PFSK-1 (cell line): ENCODE measurements around the gene TCP11.

Experiments used
- FOXP2 ChIP-seq: optimal IDR thresholded peaks from 2 replicates; pipeline ENCODE3; 2011; ENCODE audit warnings: borderline replicate concordance, control low read depth, inconsistent platforms; ENCODE audit not compliant: insufficient read depth; ENCODE audit errors: extremely low read length, extremely low read depth
- POLR2AphosphoS5 ChIP-seq: IDR thresholded peaks from 2 replicates; pipeline ENCODE4 v1.6.1; 2012; ENCODE audit warnings: low read depth, mild to moderate bottlenecking, control low read depth, low read length, moderate library complexity
- SIN3A ChIP-seq: IDR thresholded peaks from 2 replicates; pipeline ENCODE4 v1.6.1; 2012; ENCODE audit warnings: mild to moderate bottlenecking, low read length, moderate library complexity, borderline replicate concordance; ENCODE audit not compliant: insufficient read depth
- TAF1 ChIP-seq: IDR thresholded peaks from 2 replicates; pipeline ENCODE4 v1.6.1; 2012; ENCODE audit warnings: low read length, control low read depth, borderline replicate concordance; ENCODE audit not compliant: insufficient read depth
- TF ChIP-seq, protein P1 (sequence below), 2 experiments: IDR thresholded peaks; 2 replicates each; pipeline versions ENCODE4 v1.6.1 to v1.8.0; 2011 to 2012; ENCODE audit warnings: low read depth in 2 of 2, low read length in 2 of 2, control low read depth in 1 of 2, inconsistent platforms in 1 of 2, mild to moderate bottlenecking in 1 of 2, moderate library complexity in 1 of 2; ENCODE audit not compliant: insufficient read depth in 1 of 2

The TCP11 gene

DNA sequence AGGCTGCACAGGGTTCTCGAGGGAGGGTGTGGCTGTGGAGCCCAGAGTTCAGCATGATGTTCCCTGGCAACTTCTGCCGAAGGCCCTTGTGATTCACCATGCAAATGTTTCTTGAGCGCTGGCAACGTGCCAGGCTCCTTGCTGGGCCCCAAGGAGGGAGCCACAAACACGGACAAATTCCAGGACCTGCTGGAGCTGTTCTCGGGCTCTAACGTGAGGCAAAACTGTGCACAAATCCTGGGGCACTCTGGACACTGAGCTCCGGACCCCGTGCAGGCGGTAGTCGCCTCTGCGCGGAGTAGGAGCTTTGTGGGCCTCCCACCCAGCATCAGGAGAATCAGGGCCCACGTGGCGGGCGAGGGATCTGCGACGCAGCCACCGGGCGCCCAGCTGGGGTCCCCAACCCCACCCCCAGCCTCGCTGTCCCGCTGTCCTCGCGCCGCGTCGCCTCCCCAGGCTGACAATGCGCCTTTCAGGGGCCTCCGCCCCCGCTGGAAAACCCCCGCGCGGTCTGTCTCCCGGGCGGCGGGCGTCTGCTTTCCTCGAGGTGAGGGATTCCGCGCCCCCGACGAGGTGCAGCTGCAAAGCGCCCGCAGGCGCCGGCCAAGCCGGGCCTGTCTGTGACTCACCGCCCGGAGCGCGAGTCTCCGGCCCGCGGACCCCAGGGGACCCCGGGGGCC, 40.9 kb upstream of the TCP11 start:
- no peak for TF ChIP-seq FOXP2
- TF ChIP-seq TAF1: no peak
- TF ChIP-seq SIN3A: no peak
- no peak for TF ChIP-seq POLR2AphosphoS5
- TF ChIP-seq, protein P1, sequence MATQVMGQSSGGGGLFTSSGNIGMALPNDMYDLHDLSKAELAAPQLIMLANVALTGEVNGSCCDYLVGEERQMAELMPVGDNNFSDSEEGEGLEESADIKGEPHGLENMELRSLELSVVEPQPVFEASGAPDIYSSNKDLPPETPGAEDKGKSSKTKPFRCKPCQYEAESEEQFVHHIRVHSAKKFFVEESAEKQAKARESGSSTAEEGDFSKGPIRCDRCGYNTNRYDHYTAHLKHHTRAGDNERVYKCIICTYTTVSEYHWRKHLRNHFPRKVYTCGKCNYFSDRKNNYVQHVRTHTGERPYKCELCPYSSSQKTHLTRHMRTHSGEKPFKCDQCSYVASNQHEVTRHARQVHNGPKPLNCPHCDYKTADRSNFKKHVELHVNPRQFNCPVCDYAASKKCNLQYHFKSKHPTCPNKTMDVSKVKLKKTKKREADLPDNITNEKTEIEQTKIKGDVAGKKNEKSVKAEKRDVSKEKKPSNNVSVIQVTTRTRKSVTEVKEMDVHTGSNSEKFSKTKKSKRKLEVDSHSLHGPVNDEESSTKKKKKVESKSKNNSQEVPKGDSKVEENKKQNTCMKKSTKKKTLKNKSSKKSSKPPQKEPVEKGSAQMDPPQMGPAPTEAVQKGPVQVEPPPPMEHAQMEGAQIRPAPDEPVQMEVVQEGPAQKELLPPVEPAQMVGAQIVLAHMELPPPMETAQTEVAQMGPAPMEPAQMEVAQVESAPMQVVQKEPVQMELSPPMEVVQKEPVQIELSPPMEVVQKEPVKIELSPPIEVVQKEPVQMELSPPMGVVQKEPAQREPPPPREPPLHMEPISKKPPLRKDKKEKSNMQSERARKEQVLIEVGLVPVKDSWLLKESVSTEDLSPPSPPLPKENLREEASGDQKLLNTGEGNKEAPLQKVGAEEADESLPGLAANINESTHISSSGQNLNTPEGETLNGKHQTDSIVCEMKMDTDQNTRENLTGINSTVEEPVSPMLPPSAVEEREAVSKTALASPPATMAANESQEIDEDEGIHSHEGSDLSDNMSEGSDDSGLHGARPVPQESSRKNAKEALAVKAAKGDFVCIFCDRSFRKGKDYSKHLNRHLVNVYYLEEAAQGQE (IDR thresholded peaks at IDR 0.05; ENCODE audit: insufficient read depth in 1 of 2, low read depth in 2 of 2, low read length in 2 of 2): no peak

DNA sequence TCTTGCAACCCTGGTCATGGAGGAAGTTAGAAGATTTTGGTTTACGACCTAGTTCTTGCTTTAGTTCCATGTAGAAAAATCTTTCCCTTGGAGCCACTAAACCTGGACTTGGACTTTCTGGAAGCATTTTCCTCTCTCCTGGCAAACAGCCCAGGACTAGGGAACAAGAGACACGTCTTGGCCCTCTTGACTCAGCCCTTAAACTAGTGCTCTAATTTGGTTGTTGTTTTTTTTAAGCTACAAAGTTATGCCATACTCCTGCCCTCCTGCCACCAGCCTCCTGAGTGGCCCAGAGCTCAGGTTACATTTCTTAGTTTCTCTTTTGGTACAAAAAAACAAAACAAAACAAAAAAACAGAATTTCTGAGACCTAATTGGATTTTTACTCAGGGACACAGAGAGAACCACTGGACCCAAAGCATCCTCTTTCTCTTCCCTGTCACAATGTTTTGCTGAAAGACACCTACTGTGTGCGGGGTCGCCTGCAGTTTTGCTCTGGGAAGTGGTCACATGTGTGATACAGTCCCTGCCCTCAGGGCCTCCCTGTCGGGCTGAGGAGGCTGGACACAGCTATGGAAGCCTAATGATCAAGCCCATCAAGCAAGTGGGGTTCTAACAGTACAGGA, 40.3 kb upstream of the TCP11 start:
- TF ChIP-seq, protein P1 (IDR thresholded peaks at IDR 0.05; ENCODE audit: insufficient read depth in 1 of 2, low read depth in 2 of 2, low read length in 2 of 2): no peak
- TF ChIP-seq TAF1: no peak
- no peak for TF ChIP-seq FOXP2
- TF ChIP-seq POLR2AphosphoS5: no peak
- TF ChIP-seq SIN3A: no peak

DNA sequence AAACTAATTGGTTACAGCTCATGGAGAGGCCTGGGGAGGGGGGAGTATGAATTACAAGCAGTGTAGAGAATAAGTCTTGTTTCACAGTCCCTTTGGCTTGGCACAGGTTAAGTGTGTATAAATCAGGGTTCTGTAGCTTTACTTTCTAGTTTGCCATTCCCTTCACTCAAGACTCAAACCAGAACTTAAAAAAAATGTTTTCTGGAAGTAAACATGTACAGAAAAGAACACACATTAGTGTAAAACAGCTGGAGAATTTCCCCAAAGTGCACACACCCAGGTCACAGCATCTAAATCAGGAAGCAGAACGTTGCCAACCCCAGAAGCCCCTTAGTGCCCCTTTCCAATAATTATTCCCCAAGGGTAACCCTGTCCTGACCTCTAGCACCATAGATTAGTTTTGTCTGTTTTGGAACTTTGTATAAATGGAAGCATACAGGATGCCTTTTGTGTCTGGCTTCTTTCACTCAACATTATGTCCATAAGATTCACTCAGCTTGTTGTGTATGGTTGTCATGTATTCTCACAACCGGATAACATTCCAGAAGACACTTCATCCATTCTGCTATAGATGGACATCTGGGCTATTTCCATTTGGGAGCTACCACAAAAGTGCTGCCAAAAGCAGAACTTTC, 38.9 kb upstream of the TCP11 start:
- TF ChIP-seq SIN3A (no peak), FOXP2 (no peak), POLR2AphosphoS5 (no peak), TAF1 (no peak)
- TF ChIP-seq, protein P1 (IDR thresholded peaks at IDR 0.05; ENCODE audit: insufficient read depth in 1 of 2, low read depth in 2 of 2, low read length in 2 of 2): no peak

DNA sequence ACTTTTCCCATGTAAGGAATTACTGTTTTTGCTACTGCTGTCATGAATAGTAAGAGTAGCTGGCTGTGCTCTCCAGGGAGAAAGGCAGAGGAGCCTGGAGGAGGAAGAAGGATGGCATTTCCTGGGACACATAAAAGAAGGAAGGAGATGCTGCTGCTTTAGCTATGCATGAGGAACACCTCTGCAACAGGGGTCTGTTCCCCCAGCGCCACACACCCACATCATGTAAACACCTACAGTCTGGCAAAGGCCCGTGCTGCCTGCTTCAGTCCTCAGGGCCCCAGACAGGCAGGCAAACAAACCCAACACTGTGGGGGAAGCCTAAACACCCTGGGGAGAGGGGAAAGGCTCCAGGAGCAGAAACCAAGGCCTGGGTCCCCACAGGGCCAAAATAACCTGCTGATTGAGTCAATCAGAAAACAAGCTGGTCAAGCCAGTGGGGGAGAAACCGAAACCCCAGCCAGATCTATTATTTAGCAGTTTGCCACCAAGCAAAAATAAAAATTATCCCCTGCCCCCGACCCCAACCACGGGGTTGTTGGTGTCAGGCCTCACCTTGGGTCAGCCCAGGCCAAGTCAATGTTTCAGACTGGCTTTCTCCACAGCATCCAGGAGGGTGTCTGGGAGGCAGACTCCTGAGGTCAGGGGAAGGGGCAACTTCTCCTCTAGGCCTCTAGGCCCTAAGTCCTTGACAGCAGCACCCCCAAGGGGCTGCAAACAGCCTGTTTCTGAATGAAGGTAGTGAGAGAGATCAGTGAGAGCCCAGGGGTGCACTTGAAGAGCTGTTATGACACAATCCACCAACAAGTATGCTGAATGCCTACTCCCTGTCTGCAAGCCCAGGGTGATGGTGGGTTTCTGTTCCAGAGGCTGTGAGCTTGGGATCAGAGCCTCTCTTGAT, 38.0 kb upstream of the TCP11 start:
- no peak for TF ChIP-seq POLR2AphosphoS5
- no peak for TF ChIP-seq TAF1
- TF ChIP-seq FOXP2: no peak
- TF ChIP-seq SIN3A: no peak
- TF ChIP-seq, protein P1 (IDR thresholded peaks at IDR 0.05; ENCODE audit: insufficient read depth in 1 of 2, low read depth in 2 of 2, low read length in 2 of 2): no peak
